Activated T-cell treated with anti-CD3 and anti-CD28 coated beads for 1 hour (primary cell): Measurements from ENCODE around the gene UNC5CL.
A peak's percentile ranks its signal among the peaks of the same experiment; 100 is the strongest.
"Not testable (repeated sequence)": the region's sequence is repeated elsewhere in the genome, so short reads cannot be mapped to it uniquely, and the experiment has no call there.

Experiments used
- DNase-seq: peaks from one replicate; pipeline ENCODE4 v3.0.0-alpha.2; 2020; ENCODE audit warnings: low read depth

UNC5CL gene

DNA sequence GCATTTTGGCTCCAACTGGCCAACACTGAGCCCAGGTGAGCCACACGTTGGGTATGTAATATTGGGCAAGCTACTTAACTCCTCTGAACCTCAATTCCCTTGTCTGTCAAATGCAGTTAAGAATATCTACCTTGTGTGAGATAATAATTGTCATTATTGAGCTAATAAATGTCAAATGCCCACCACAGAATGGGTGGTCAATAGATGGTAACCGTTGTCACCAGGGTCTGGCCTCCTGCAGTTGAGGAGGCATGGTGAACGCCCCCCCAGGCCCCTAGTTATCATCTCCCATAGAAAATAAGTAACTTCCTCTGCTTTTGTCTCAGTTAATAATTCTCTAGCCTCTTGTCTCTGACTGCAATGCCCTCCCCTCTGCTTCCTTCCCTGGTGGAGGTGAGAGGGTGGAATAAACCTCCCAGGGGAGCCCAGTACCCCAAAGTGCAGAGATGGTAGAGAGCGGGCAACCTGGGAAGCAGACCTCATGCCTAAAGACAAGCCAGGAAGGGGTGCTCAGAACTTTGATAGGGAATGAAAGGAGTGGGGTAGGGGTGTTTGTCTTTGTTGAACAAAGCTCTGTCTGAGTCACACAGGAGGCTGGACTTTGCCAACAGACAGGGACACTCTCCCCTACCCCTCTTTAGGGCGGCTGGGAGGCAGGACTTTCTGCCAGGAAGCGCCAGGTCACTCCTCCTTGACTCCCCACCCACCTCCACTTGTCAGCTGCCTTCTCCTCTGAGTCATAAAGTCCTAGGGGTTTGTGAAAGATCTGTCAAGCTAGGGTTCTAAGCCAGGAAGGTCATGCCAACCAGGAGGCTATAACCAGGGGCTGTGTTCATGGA, 1.3 kb upstream of the UNC5CL start:
- no peak for DNase-seq

DNA sequence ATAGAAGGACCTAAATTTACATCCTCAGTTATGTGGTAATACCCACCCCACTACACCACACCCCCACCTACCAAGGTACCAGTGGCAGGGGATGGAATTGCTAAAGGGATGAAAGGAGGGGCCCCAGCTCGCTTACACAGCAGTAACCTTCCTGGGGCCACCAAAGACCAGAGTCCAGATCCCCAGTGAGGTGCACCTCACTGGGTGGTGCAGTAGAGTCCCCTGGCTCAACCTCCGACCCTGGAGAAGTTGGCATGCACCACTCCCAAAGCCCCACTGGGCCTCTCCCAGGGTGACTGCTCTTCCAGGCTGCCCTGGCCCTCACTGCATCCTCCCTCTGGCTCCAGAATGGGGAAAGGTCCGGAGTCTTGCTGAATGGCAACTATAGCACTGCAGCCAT, 816 bp downstream of the UNC5CL start:
- no peak for DNase-seq

DNA sequence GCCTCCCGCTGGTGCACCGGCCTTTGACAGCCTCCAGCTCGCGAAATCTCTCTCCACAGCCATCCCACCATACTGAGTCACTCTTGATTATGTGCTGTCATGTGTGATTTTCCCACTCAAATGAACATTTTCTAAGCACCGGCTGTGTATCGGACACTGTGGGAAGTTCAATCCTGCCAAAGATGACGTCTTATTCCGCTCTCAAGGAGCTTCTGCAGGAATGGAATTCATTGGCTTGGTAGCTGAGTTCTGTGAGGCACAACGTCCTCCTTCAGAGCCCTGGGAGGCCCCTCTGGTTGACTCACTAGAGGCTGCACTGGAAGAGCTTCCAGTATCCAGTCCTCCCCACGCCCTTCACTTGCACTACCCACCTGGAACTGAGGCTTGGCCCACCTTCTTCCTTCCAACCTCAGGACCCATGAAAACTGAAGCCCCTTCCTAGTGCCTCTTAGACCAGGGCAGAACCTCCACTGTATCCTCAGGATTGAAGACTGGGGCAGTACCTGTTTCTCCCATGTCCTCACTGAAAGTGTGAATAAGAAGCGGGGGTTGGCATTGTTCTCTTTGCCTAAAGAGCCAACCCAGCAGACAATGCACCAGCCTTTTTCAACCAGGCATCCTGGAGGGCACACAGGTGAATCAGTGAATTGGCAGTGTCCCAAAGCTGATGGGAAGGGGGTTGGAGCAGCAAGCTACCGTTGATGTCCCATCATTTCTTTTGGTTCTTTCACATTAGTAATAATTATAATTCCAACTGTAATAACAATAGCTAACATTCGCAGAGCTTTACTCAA, 1.7 kb downstream of the UNC5CL start:
- no peak for DNase-seq

DNA sequence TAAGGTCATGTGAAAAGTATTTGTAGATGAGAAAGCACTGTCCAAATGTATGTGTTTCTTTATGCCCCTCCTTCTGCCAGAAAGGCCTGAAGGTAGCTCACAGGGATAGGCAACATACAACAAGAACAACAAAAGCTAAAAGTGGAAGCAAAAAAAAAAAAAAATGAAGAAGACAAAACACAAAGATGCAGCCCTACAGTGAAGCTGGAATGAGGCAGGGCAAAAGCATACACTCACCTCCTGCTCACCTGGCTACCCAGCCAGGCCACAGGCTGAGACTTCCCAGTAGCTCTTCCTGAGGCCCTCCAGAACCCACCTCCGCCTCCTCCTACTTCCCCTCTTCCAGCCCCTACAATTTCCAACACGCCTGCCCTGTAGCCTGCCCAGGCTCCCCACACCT, 2.4 kb downstream of the UNC5CL start:
- DNase-seq, result no peak

DNA sequence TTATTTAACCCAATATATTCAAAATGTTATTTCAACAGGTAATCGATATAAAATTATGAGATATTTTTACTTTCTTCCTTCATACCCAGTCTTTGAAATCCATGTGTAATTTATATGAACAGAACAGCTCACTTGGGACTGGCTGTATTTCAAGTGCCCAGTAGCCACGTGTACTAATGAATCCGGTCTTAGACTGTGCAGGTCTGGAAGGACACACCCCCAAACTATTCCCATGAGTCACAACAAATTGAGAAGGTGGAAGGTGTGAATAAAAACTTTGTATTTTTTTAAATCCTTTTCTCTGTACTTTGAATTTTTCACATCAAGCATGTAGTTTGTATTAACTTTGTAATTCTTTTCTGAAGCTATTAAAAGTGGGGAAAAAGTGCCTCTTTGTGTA, 2.8 kb downstream of the UNC5CL start:
- DNase-seq, result no peak

DNA sequence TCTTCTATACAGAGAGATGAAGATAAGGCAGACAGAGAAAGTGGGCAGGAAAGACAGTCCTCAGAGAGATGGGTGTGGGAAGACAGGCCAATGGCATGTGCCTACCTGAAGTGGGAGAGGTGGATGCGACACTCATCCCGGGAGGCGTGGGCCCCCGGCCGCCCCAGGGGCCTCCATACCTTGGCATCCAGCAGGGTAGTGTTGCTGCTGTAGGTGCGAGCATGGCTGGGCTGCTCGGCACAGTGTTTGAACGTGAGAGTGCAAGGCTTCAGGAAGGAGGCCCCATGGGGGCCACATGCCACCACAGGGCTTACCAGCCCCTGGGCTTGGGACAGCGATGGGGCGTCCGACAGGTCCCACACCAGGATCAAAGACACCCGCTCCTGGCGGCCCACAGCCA, 5.2 kb downstream of the UNC5CL start:
- DNase-seq, result no peak

DNA sequence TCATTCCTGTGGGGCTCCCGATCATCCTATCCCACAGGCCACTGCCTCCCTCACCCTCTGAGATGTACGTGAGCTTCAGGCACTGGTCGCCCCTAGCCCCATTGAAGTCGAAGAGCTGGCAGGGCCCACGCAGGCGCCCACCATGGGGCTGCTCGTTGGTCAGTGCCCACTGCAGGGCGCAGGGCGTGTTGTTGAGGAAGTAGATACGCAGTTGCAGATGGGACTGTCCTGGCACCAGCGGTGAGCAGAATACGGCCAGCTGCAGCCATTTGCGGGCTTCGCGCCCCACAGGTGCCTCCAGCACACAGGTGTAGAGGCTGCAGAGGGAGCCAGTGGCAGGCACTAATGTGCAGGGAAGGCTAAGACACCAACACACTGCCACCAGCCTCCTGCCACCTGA, 6.2 kb downstream of the UNC5CL start:
- no peak for DNase-seq

DNA sequence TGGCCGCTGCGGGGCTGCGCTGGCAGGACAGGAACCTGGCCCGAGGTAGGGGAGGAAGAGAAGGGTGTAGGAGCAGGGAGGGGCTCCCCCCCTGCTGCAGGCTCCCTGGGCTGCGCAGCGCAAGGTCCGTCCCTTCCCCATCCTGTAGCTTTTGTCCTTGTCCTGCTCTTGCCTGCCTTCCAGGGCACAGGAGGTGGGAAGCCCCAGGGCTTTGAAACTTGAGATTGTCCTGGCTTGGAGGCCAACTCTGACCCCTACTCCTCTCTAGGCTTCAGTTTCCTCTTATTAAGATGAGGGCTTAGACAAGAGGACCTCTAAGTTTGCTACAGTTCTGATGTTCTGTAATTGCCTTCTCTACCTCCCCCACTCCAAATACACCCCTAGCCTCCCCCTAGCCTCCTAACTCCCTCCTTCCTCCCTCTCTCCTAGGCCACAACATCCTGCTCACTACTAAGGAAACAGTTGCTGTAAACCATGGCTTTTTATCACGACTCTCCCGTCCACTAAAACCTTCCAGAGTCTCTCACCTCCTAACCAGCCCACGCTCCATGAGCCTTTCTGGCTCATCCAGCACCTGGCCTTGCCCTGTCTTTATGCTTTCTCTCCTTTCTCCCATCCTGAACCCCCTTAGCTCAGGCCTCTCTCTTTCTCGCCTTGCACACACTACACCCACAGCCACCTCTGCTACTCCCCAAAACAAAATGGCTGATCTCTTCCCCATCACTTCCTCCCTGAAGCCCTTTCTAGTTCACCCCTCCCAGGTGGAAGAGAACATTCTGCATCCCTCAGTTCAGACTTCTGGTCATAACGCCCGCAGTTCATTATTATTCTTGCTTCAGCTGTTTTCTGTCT, 10.2 kb downstream of the UNC5CL start:
- DNase-seq, result no peak

DNA sequence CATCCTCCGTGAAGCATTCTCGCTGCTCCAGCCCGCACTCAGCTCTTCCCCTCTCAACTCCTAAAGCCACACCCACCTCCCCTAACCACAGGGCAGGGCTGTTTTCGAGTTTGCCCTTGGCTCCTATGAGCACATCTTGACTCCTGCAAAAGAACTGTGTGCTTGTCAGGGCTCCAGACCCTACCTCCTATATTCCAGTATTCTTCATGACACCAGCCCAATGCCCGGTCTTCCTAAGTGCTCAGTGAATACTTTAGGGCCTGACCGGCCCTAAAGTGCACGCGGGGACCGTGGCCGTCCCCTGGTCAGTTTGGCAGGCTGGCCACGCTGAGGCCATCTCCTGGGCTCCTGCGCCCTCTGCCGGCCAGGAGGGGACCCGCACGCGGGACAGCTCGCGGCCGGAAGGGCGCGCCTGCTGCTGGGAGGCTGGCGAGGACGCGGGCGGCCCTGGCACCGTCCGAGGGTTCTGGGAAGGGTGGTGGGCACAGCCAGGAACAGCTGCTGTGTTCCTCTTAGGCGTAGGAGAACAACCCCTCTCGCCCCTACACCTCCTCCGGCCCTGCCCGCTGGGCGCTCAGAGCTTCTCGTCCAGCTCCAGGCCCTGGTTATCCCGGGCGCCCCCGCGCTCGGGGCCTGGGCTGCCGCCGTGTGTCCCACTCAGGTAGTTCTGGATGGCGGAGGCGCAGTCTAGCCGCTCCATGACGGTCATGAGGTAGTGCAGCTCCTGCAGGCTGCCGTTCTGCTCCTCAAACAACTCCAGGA, 11.0 kb downstream of the UNC5CL start:
- DNase-seq, result peak; percentile 62

DNA sequence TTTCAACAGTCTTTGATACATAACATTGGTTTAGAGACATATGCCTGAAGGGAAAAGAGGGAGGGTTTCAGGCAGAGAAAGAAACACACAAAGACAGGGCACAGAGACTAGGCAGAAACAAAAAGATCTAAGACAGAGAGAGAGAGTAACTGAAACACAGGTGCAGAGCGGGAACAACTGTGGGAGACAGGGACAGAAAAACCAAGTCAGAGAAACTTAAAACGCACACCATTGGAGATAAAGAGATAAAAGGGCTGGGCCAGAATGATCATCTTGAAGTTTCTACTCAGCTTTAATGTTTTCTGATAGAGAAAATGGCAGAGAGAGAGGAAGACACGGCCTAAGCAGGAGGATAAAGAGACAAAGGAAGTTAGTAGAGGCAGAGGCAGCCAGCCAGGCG, 11.8 kb downstream of the UNC5CL start:
- no peak for DNase-seq

DNA sequence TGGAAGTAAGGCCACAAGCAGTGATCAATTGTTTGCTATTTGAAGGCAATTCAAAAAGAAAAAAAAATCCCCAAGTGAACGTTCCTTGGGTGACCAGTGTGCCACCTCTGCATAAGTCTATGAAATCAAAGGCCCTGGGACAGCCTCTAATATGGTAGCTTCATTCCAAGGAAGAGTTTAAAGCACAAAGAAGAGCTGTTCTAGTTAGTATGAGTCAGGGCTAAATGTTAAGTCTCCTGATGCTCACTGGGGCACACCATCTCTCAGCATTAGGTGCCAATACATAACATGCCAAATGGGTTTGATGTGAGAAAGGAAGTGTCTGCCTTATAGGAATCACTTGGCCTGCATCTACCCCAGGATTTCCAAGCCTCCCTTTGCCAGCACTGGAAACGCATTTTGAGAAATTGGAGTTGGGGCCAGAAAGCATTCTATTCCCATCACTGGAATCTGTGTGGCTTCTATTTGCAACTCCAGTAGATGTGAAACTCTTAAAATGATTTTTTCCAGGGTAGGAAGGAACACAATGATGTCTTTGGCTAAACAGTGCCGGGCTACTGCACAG, 13.0 kb downstream of the UNC5CL start:
- no peak for DNase-seq

DNA sequence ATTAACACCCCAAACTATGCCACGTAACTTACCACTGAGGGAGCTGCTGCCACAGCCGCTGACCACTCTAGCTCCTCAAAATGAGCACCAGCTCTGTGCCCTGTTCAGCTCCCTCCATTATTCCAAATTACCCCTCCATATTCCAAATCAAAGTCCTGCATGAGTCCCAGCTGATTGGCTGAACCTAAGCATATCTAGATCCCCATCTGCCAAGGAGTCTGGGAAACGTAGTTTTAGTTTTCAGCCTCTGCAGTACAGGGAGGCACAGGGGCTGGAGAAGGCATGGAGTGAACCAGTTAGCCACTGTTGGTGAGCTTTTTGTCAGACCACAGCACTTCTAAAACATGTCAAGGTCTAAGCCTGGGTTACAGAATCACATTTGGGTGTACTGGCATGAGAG, 15.9 kb downstream of the UNC5CL start:
- DNase-seq, result no peak

DNA sequence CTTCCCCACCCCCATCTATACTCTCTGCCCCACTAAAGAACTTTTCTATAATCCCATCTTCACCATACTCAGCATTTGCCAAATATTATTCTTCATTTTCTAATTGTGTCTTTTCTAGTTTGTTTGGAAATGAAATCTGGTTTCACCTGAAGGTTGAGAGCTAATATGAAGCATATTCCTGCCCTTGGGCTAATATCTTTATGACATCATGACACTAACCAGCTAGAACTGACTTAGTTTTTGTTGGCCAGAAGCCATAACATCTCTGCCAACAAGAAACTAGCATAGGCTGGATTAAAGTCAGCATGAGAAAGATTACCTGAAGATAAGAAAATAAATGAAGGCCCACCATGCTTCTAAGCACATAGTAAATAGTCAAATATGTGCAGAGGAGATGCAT, 16.7 kb downstream of the UNC5CL start:
- DNase-seq, result no peak

DNA sequence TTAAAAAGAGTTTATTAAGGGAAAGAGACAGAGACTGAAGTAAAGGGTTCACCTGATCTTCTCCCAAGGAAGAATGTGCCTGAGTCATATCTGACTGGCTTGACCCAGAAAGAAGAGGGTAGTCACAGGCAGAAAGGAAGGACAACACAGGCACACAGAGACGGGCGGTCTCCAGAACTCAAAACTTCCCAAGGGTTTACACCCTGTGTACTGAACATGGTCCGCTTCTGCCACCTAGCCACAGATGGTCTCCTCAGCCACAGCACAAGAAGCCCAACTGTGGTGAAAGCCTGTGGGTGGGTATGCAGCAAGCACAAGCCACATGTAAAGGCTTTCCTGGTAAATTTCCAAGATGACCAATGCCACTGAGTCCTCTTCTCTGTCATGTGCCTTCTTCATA, 17.2 kb downstream of the UNC5CL start:
- DNase-seq, result no peak

DNA sequence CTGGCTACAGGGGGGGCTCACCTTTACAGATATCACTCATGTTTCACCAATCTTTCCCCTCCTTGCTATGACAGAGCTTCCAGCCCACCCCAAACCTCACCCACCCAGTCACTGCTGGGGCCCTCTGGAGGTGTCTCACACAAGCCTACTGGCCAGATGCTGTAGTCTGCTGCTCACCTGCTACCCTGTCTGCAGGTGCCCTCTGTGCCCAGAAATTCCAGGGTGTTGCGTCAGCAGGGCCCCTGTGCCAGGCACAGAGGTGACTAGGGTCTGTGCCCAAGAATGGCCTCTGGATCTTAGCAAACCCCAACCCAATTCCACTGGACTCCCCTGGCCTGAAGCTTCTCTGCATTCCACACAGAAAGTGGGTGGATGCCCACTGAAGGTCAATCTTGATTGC, 21.4 kb downstream of the UNC5CL start:
- DNase-seq, result no peak

DNA sequence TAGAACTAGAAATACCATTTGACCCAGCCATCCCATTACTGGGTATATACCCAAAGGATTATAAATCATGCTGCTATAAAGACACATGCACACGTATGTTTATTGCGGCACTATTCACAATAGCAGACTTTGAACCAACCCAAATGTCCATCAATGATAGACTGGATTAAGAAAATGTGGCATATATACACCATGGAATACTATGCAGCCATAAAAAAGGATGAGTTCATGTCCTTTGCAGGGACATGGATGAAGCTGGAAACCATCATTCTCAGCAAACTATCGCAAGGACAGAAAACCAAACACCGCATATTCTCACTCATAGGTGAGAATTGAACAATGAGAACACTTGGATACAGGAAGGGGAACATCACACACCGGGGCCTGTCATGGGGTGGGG, 23.2 kb downstream of the UNC5CL start:
- not testable (repeated sequence) for DNase-seq

DNA sequence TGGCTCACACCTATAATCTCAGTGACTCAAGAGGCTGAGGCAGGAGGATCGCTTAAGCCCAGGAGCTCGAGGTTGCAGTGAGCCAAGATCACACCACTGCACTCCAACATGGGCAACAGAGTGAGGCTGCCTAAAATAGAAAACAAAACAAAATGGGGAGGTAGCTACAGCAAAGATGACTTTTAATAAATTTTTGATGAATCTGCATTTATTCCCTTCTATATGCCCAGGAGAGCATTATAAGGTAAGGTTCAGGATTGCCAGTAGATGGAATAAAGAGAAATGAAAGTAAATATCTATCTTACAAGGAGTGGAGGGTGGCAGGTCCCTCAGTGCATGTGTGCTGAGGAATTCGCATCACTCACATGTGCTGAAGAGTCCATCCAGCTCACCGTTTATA, 24.2 kb downstream of the UNC5CL start:
- DNase-seq, result no peak

DNA sequence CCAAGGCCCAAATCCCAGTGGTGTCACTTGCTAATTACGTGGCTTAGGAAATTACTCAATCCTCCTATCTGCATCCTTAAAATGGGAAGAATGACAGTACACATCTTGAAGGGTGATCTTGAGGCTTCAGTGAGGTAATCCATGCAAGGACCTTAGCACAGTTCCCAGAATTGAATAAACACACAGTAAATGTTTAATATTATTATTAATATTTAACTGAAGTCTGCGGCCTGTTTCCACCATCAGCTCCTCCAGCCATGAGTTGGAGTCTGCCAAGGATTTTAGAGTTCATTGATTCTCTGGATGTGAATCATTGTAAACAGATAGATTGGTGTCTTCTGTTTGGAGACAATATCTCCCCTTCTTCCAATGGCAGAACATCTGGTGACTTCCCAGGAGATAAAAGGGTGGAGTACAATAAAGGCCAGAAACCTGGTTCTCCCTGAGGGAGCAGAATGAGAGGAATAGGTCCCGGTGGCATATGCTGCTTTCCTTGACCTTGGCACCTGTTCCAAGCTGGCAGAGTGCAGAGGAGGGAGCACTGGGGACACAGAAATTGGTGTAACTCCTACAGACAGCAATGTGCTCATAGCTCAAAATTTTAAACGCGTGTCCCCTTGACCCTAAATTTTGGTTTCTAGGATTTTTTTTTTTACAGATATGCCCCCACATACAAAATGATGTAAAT, 25.4 kb downstream of the UNC5CL start:
- no peak for DNase-seq

DNA sequence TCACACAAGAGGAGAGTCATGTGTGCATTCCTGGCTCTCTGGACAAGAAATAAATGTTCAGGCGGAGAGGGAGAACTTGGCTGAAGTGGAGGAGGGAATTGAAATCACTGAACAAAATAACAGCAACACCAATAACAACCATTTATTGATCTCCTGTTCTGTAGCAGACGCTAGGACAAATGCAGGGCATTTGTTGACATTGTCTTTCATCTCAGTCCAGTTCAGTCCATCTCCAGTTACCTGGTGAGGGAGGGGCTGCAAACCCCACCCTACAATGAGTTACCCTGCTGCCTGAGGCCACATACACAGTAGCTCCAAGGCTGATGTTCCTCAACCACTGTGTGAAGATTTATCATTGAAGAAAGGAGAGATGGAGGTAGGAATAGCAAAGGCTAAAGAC, 27.3 kb downstream of the UNC5CL start:
- DNase-seq, result no peak

DNA sequence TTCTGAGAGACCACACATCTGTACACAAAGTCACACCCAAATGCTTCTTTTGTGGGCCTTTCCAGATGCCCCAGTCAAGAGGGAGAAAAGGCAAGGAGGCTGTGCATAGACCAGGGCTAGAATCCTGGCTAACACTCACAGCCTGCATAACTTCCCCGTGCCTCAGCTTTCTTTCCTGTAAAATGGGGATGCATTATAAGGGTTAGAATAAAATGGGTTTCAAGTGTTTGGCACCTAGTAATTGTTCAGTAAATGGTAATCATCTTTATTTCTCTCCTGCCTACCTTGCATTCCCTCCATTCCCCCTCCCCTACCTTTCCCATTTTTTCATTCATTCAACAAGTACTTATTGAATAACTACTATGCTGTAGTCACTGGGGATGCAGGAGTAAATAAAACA, 29.4 kb downstream of the UNC5CL start:
- DNase-seq, result no peak

DNA sequence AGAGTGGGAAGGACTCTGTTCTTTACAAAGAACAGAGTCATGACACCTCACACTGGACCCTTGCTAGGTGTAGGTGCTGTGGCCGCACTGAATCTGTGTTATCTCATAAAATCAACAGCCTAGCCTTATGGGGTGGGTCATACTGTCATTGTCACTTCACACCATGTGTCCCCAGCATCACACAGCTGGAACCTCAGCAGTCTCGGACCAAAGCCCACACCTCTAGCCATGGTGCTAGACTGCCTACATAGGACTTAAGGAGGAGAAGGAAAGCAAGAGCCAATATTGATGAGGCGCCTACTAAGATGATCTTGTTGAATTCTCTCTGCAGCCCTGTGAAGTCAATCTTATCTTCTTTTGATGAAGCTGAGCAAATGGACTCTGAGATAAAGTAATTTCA, 31.0 kb downstream of the UNC5CL start:
- no peak for DNase-seq
